GM23338 (cell line): ENCODE measurements around the gene MARK3.
A peak's percentile ranks its signal among the peaks of the same experiment; 100 is the strongest.

Source experiments
- CREB1 ChIP-seq: fragments of 250-450 bp; sonication (Bioruptor Pico); IDR thresholded peaks from 2 replicates; pipeline ENCODE4 v1.5.0; 2020; ENCODE audit warnings: low read depth, mild to moderate bottlenecking, moderate library complexity
- EZH2 ChIP-seq: fragments of 200-600 bp; sonication (generic); IDR thresholded peaks from one replicate; pipeline ENCODE4 v1.8.0; 2017; ENCODE audit warnings: antibody characterized with exemption, mild to moderate bottlenecking, low read depth; ENCODE audit not compliant: unreplicated experiment
- EZH2phosphoT487 ChIP-seq: fragments of 200-600 bp; sonication (generic); IDR thresholded peaks from one replicate; pipeline ENCODE4 v1.8.1; 2018; ENCODE audit warnings: antibody characterized with exemption; ENCODE audit not compliant: unreplicated experiment
- JUNB ChIP-seq: IDR thresholded peaks from one replicate; pipeline ENCODE4 v1.6.1; 2016; ENCODE audit warnings: antibody characterized with exemption; ENCODE audit not compliant: unreplicated experiment
- POLR2AphosphoS5 ChIP-seq: IDR thresholded peaks from 2 replicates; pipeline ENCODE4 v1.6.1; 2016; ENCODE audit warnings: antibody characterized with exemption, low read depth
- STAT1 ChIP-seq: IDR thresholded peaks from one replicate; pipeline ENCODE4 v1.6.1; 2016; ENCODE audit warnings: antibody characterized with exemption; ENCODE audit not compliant: unreplicated experiment
- TF ChIP-seq, protein P1 (sequence below), 2 experiments: fragments of 200-600 bp in 1 of 2; sonication (generic) in 1 of 2; conservative IDR thresholded peaks; 2 replicates each; pipeline versions ENCODE4 v1.5.1 to v1.6.1; 2016 to 2017; ENCODE audit warnings: antibody characterized with exemption in 2 of 2, low read depth in 2 of 2, mild to moderate bottlenecking in 2 of 2, moderate library complexity in 1 of 2

DNA sequence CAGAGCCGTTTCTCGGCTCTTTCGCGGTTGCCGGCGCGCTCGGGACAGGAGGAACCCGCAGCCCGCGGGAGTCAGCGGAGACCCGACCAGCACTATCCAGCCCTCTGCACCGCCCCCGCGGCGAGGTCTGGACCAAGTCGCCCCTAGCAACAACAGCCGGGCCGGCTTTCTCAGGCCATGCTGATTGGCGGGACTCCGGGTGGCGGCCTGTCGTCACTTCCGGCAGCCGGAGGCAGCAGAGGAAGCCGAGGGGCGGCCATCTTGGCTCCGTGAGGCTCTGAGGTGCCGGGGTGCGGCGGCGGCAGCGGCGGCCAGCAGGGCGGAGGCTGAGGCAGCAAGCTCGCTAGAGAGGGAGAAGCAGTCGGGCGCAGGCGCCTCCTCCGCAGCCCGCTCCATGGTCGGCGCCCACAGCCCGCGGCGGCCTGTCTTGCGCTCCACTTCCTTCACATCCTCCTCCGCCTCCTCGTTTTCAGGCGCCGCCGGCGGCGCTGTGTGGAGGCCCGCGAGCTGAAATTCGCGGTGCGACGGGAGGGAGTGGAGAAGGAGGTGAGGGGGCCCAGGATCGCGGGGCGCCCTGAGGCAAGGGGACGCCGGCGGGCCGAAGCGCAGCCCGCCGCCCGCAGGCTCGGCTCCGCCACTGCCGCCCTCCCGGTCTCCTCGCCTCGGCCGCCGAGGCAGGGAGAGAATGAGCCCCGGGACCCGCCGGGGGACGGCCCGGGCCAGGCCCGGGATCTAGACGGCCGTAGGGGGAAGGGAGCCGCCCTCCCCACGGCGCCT is at the start of gene MARK3:
- TF ChIP-seq CREB1 (CRISPR knock-in tag), result peak; percentile 93
- TF ChIP-seq, protein P1, sequence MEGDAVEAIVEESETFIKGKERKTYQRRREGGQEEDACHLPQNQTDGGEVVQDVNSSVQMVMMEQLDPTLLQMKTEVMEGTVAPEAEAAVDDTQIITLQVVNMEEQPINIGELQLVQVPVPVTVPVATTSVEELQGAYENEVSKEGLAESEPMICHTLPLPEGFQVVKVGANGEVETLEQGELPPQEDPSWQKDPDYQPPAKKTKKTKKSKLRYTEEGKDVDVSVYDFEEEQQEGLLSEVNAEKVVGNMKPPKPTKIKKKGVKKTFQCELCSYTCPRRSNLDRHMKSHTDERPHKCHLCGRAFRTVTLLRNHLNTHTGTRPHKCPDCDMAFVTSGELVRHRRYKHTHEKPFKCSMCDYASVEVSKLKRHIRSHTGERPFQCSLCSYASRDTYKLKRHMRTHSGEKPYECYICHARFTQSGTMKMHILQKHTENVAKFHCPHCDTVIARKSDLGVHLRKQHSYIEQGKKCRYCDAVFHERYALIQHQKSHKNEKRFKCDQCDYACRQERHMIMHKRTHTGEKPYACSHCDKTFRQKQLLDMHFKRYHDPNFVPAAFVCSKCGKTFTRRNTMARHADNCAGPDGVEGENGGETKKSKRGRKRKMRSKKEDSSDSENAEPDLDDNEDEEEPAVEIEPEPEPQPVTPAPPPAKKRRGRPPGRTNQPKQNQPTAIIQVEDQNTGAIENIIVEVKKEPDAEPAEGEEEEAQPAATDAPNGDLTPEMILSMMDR (conservative IDR thresholded peaks at IDR 0.05; ENCODE audit: low read depth in 2 of 2), result 0 out of 4 replicates have a peak, but pooled peaks of 1 of the 2 experiments have one; percentile 12
- no peak for TF ChIP-seq JUNB
- TF ChIP-seq POLR2AphosphoS5, result peak; percentile 90
- no peak for TF ChIP-seq STAT1
- TF ChIP-seq EZH2, result no peak
- TF ChIP-seq EZH2phosphoT487, result no peak
